MM.1S (cell line): ENCODE data around the gene ERICH6B.

Experiments used
- DNase-seq: peaks from one replicate; pipeline ENCODE4 v3.0.0-alpha.2; 2015
- H2AFZ ChIP-seq: fragments of 300-600 bp; sonication (generic); 2 replicates; pipeline ENCODE4 v1.6.0; 2016; ENCODE audit warnings: antibody characterized with exemption, low read length
- H3F3A ChIP-seq: fragments of 300-600 bp; sonication (generic); 2 replicates; pipeline ENCODE4 v1.6.1; 2016; ENCODE audit warnings: mild to moderate bottlenecking, antibody characterized with exemption, low read length, moderate library complexity, mixed read lengths; ENCODE audit not compliant: insufficient read depth
- H3K27ac ChIP-seq: fragments of 300-600 bp; sonication (generic); 2 replicates; pipeline ENCODE4 v1.5.1; 2016; ENCODE audit warnings: mild to moderate bottlenecking, low read length
- H3K27me3 ChIP-seq: fragments of 300-600 bp; sonication (generic); replicated peaks from 2 replicates; pipeline ENCODE4 v1.6.0; 2016; ENCODE audit warnings: low read length; ENCODE audit not compliant: insufficient read depth
- H3K36me3 ChIP-seq: fragments of 300-600 bp; sonication (generic); replicated peaks from 2 replicates; pipeline ENCODE4 v1.6.1; 2016; ENCODE audit warnings: mild to moderate bottlenecking, low read length, mixed read lengths; ENCODE audit not compliant: insufficient read depth
- H3K4me1 ChIP-seq: fragments of 300-600 bp; sonication (generic); 2 replicates; pipeline ENCODE4 v1.6.1; 2016; ENCODE audit warnings: low read length, mixed read lengths
- H3K4me2 ChIP-seq: fragments of 300-600 bp; sonication (generic); 2 replicates; pipeline ENCODE4 v1.6.0; 2016; ENCODE audit warnings: low read depth, low read length
- H3K4me3 ChIP-seq: fragments of 300-600 bp; sonication (generic); 2 replicates; pipeline ENCODE4 v1.5.1; 2016; ENCODE audit warnings: low read length, mixed read lengths
- H3K79me2 ChIP-seq: fragments of 300-600 bp; sonication (generic); 2 replicates; pipeline ENCODE4 v1.6.1; 2016; ENCODE audit warnings: mixed run types, low read length, mixed read lengths
- H3K9ac ChIP-seq: fragments of 300-600 bp; sonication (generic); 2 replicates; pipeline ENCODE4 v1.6.1; 2016; ENCODE audit warnings: low read length, mixed read lengths
- H3K9me2 ChIP-seq: fragments of 300-600 bp; sonication (generic); replicated peaks from 2 replicates; pipeline ENCODE4 v1.6.1; 2016; ENCODE audit warnings: mild to moderate bottlenecking, low read length, mixed read lengths; ENCODE audit not compliant: insufficient read depth
- H3K9me3 ChIP-seq: fragments of 300-600 bp; sonication (generic); replicated peaks from 2 replicates; pipeline ENCODE4 v1.6.1; 2016; ENCODE audit warnings: mild to moderate bottlenecking, low read length, mixed read lengths; ENCODE audit not compliant: insufficient read depth
- H4K20me1 ChIP-seq: fragments of 300-600 bp; sonication (generic); 2 replicates; pipeline ENCODE4 v1.6.1; 2016; ENCODE audit warnings: mild to moderate bottlenecking, low read length, moderate library complexity, mixed read lengths; ENCODE audit not compliant: insufficient read depth
- EZH2 ChIP-seq: fragments of 300-600 bp; sonication (generic); optimal IDR thresholded peaks from 2 replicates; pipeline ENCODE3; 2017; ENCODE audit warnings: low read depth, mild to moderate bottlenecking, antibody characterized with exemption, low read length, mixed read lengths
- EZH2phosphoT487 ChIP-seq: fragments of 300-600 bp; sonication (generic); IDR thresholded peaks from 2 replicates; pipeline ENCODE4 v1.6.1; 2018; ENCODE audit warnings: antibody characterized with exemption, low read length
- TF ChIP-seq, protein P1 (sequence below): fragments of 300-600 bp; sonication (generic); IDR thresholded peaks from 2 replicates; pipeline ENCODE4 v1.5.1; 2016; ENCODE audit warnings: antibody characterized with exemption, low read length, mixed read lengths

Gene ERICH6B

DNA sequence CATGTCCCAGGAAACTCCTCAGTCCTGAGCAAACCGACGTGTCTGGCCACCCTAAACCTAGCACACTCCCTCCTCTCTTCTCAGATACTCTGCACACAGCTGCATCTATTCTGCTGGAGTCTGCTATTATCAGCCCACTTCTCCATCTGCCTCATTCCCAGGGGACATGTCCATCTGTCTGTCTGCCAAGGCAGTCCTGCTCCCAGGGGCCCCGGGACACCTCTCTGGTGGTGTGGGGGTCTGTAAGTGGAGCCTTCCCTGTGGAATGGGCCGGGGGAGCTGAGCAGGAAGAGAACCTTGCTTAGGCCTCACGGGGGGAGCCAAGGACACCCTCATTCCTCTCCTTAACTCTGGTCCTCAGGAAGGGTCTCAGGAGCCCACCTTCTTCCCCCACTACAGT lies 72.7 kb downstream of the ERICH6B start:
- Histone ChIP-seq H4K20me1 (no peaks in the 10 kb centered on the region), H3K79me2 (no peaks in the 10 kb centered on the region), H3K4me1 (no peaks in the 10 kb centered on the region), H3F3A (no peaks in the 10 kb centered on the region), H3K9me2 (no peaks in the 10 kb centered on the region), H3K27ac (no peak overlapping the region), H3K36me3 (no peaks in the 10 kb centered on the region), H3K4me3 (no peak overlapping the region), H3K9ac (no peak overlapping the region), H2AFZ (no peak overlapping the region), H3K9me3 (no peaks in the 10 kb centered on the region), H3K27me3 (no peaks in the 10 kb centered on the region), H3K4me2 (no peak overlapping the region)
- DNase-seq, result no peak
- TF ChIP-seq EZH2phosphoT487, result no peak
- no peak for TF ChIP-seq EZH2
- TF ChIP-seq, protein P1, sequence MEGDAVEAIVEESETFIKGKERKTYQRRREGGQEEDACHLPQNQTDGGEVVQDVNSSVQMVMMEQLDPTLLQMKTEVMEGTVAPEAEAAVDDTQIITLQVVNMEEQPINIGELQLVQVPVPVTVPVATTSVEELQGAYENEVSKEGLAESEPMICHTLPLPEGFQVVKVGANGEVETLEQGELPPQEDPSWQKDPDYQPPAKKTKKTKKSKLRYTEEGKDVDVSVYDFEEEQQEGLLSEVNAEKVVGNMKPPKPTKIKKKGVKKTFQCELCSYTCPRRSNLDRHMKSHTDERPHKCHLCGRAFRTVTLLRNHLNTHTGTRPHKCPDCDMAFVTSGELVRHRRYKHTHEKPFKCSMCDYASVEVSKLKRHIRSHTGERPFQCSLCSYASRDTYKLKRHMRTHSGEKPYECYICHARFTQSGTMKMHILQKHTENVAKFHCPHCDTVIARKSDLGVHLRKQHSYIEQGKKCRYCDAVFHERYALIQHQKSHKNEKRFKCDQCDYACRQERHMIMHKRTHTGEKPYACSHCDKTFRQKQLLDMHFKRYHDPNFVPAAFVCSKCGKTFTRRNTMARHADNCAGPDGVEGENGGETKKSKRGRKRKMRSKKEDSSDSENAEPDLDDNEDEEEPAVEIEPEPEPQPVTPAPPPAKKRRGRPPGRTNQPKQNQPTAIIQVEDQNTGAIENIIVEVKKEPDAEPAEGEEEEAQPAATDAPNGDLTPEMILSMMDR, result no peak

DNA sequence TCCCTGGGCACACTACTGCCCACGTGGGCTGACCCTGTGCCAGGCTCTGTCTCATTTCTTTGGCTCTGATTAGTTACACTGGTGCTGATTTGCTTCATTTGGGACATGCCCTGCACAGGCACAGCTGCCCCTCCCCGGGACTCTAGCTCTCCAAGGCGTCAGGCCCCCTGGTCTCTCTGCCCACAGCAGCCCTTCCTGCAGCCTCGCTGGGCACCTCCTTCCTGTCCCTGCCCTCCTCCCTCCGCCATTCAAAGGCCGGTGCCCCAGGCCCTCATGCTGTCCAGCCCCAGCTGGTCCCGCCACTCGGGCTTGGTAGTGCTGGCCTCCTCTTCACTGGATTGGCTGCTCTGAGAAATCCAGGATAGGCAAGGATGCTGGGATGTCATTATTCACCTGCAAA lies 73.1 kb downstream of the ERICH6B start:
- Histone ChIP-seq H3K4me1 (no peaks in the 10 kb centered on the region), H3K27ac (no peak overlapping the region), H4K20me1 (no peaks in the 10 kb centered on the region), H3K4me2 (no peak overlapping the region), H3K9me3 (no peaks in the 10 kb centered on the region), H3K36me3 (no peaks in the 10 kb centered on the region), H3K79me2 (no peaks in the 10 kb centered on the region), H2AFZ (no peak overlapping the region), H3K4me3 (no peak overlapping the region), H3K9me2 (no peaks in the 10 kb centered on the region), H3K27me3 (no peaks in the 10 kb centered on the region), H3K9ac (no peak overlapping the region), H3F3A (no peaks in the 10 kb centered on the region)
- DNase-seq, result no peak
- TF ChIP-seq EZH2phosphoT487 (no peak), EZH2 (no peak)
- TF ChIP-seq, protein P1, result no peak

DNA sequence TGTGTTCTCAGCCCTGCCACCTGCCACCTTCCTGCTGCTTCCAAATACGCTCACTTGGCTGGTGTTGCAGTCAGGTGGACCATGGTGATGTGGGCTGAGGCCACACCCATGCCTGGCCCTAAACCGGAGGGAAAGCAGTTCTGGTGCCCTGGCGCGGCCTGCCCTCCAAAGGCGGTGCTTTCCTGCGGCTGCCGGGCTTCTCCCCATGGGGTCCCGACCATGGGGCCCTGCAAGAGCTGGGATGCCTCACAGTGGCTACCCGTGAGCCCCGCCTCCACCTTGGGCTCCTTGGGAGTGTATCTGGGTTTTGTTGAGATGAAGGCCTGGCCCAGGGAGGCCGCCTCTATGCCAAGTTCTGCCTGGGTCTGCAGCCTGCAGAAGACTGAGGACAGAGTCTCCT lies 73.7 kb downstream of the ERICH6B start:
- H3K4me2 ChIP-seq, result no peak overlapping the region
- H3K9me3 ChIP-seq, result no peaks in the 10 kb centered on the region
- H3K79me2 ChIP-seq, result no peaks in the 10 kb centered on the region
- no peaks in the 10 kb centered on the region for H3F3A ChIP-seq
- no peak overlapping the region for H3K9ac ChIP-seq
- H2AFZ ChIP-seq, result no peak overlapping the region
- H3K27ac ChIP-seq, result no peak overlapping the region
- H3K4me3 ChIP-seq, result no peak overlapping the region
- H3K9me2 ChIP-seq, result no peaks in the 10 kb centered on the region
- TF ChIP-seq EZH2, result no peak
- H3K27me3 ChIP-seq, result no peaks in the 10 kb centered on the region
- DNase-seq, result no peak
- H3K36me3 ChIP-seq, result no peaks in the 10 kb centered on the region
- no peaks in the 10 kb centered on the region for H4K20me1 ChIP-seq
- H3K4me1 ChIP-seq, result no peaks in the 10 kb centered on the region

DNA sequence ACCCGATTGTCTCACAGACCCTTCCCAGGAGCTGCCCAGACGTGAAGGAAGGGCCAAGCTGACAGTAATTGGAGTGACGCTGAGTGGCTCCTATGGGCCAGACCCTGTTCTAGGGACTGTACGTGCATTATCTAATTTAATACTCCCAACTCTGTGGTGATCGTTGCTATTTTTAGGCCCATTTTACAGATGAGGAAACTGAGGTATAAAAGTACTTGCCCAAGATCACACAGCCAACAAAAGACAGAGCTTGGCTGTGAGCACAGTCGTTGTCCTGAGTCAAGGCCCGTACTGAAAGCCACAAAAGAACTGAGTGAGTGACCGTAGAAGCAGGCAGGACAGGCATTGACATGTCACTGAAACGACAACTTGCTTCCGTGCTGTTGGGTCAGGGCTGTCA lies 74.7 kb downstream of the ERICH6B start:
- H3K9me2 ChIP-seq, result no peaks in the 10 kb centered on the region

More for the DNA sequence above, 74.7 kb downstream of the ERICH6B start:
- DNase-seq, result no peak
- Histone ChIP-seq H2AFZ (no peak overlapping the region), H3K27ac (no peak overlapping the region), H3F3A (no peaks in the 10 kb centered on the region), H3K79me2 (no peaks in the 10 kb centered on the region), H3K9me3 (no peaks in the 10 kb centered on the region), H3K4me2 (no peak overlapping the region), H4K20me1 (no peaks in the 10 kb centered on the region), H3K36me3 (no peaks in the 10 kb centered on the region), H3K4me1 (no peaks in the 10 kb centered on the region), H3K4me3 (no peak overlapping the region), H3K9ac (no peak overlapping the region), H3K27me3 (no peaks in the 10 kb centered on the region)
- TF ChIP-seq EZH2, result no peak
- TF ChIP-seq EZH2phosphoT487, result no peak
- TF ChIP-seq, protein P1, result no peak
